Muscle of leg (tissue), 11 donors: ENCODE data around the gene SFN. TPM values are rescaled to one million over a fixed set of nuclear protein-coding genes. Genes with fewer than 3 reads are reported as not detected.

Experiments
- DNase-seq: peaks from one replicate; pipeline ENCODE4 v3.0.0; 2013
- H3K27ac ChIP-seq: one replicate; pipeline ENCODE4 v1.5.1; 2013; ENCODE audit warnings: mild to moderate bottlenecking, low read length, control low read depth
- H3K27me3 ChIP-seq: one replicate; pipeline ENCODE4 v1.6.1; 2013; ENCODE audit warnings: low read length; ENCODE audit not compliant: control insufficient read depth, insufficient read depth
- H3K36me3 ChIP-seq: one replicate; pipeline ENCODE4 v1.6.1; 2013; ENCODE audit warnings: low read length; ENCODE audit not compliant: control insufficient read depth, insufficient read depth
- H3K4me1 ChIP-seq: one replicate; pipeline ENCODE4 v1.6.1; 2013; ENCODE audit warnings: low read length; ENCODE audit not compliant: control insufficient read depth, insufficient read depth
- H3K4me3 ChIP-seq: one replicate; pipeline ENCODE4 v1.5.1; 2013; ENCODE audit warnings: low read length, control low read depth
- H3K9me3 ChIP-seq: replicated peaks from 2 replicates; pipeline ENCODE4 v1.6.1; 2013; ENCODE audit warnings: low read depth, low read length; ENCODE audit not compliant: control insufficient read depth
- WGBS: methylation state at CpG from one replicate; pipeline ENCODE4 v1.1.5; 2013; ENCODE audit warnings: missing lambda C conversion rate; ENCODE audit not compliant: insufficient coverage; 5-methylcytosine and 5-hydroxymethylcytosine counted together
- polyA plus RNA-seq, 8 donors: library from polyadenylated mRNA; unstranded; fragments of 120-200 nt; gene quantifications; one replicate each; pipeline versions ENCODE4 v1.2.1 to v1.2.3, GENCODE V29; 2013; ENCODE audit warnings: inconsistent platforms in 1 of 8, low replicate concordance in 1 of 8; ENCODE audit not compliant: insufficient read length in 8 of 8, insufficient read depth in 1 of 8
- total RNA-seq: library from RNA; stranded (reverse); fragments of 120-200 nt; gene quantifications from one replicate; pipeline ENCODE4 v1.2.4, GENCODE V29; 2013

SFN gene
- total and polyA plus RNA-seq, 9 donors = 0.18 to 23.9 (median 0.31) TPM

DNA sequence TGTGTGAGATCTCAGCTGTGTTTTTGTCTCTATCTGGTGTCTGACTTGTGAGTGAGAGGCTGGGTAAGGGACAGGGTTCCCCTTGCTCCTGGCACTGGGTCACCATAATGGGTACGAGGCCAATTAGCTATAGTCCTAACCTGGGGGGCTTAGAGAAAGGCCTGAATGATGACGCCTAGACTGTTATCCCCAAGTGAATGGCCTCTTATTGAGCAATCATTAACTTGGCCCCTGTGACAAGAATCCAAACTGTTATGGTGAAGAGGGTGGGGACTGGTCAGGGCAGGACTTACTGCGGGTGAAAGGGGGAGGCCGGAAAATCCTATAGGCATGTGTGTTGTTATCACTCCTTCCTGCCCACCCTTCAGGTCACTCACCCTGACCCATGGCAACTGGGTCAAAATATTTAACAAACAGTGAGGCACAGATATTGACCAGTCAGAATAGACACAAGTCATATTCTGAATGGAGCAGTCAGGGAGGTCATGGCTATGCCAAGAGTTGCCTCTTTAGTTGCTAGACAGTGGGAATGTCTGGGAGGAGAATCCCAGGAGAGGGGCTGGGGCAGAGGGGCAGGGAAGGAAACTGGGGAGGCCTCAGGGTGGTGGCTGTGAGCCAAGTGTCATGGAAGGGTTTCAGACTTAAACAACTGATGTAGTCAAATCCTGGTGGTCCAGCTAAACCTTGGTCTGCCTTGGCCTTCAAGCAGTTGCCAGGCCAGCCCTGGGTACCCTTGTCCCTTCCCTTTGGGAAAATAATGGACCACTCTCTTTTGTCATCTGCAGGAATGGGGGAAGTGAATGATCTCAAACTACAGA is 47.6 kb downstream of the SFN start:
- no peak overlapping the region for H3K4me3 ChIP-seq
- no peaks in the 10 kb centered on the region for H3K4me1 ChIP-seq
- WGBS = no CpG with 5 or more reads among the region's 4 CpGs
- no peaks in the 10 kb centered on the region for H3K9me3 ChIP-seq
- H3K36me3 ChIP-seq = no peaks in the 10 kb centered on the region
- peaks cover 8% of the 10 kb centered on the region for H3K27me3 ChIP-seq
- no peak for DNase-seq
- no peak overlapping the region for H3K27ac ChIP-seq

- Histone ChIP-seq H3K9me3 (no peaks in the 10 kb centered on the region), H3K27me3 (peaks cover 6% of the 10 kb centered on the region), H3K36me3 (no peaks in the 10 kb centered on the region), H3K27ac (no peak overlapping the region), H3K4me1 (no peaks in the 10 kb centered on the region), H3K4me3 (no peak overlapping the region)
- no peak for DNase-seq
- 87% methylated on average over 6 of the region's 8 CpGs for WGBS
Measured at GRCh38 chr1:26911399-26912146, 48.6 kb downstream of the SFN start.

DNA sequence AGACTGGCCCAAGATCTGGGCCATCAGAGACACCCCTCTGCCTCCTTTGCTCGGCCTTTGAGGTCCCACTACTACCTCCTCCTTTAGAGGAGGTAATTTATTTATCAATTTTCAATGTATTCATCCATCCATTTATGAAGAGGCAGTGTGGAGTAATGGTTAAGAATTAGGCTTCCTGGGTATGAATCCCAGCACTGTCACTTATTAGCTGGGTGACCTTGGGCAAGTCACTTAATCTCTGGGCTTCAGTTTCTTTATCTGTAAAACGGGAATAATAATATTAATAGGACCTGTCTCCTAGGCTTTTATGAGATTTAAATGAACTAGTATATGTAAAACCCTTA is 49.2 kb downstream of the SFN start:
- WGBS = no CpG with 5 or more reads among the region's 2 CpGs

DNA sequence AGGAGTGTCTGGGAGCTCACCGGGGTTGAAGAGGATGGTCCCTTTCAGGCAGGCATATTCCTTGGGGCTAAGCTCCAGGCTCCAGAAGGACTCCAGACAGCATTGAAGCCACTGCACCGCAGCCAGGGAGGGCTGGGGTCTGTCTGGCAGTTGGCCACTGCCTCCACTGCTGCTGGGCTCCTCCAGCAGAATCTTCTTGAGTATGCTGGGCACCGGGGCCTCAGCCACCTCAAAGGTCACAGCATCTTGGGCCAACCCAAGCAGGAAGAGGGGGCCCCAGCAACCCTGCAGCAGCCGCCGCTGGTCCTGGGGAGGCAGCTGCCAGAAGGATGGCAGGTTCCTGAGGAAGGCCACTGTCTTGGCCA is 50.4 kb downstream of the SFN start:
- Histone ChIP-seq H3K9me3 (no peaks in the 10 kb centered on the region), H3K27ac (no peak overlapping the region), H3K36me3 (no peaks in the 10 kb centered on the region), H3K4me1 (no peaks in the 10 kb centered on the region), H3K27me3 (peaks cover 6% of the 10 kb centered on the region), H3K4me3 (no peak overlapping the region)
- WGBS = 88% methylated on average over 5 of the region's 5 CpGs
- no peak for DNase-seq

More for the DNA sequence above, 49.2 kb downstream of the SFN start:
- Histone ChIP-seq H3K36me3 (no peaks in the 10 kb centered on the region), H3K9me3 (no peaks in the 10 kb centered on the region), H3K27ac (no peak overlapping the region), H3K4me1 (no peaks in the 10 kb centered on the region), H3K4me3 (no peak overlapping the region), H3K27me3 (peaks cover 6% of the 10 kb centered on the region)
- DNase-seq = no peak

Other genes starting within 250 kb of the SFN start
- 22.1 TPM for gene ARID1A, start 167.1 kb upstream of the SFN start, total RNA-seq
- gene ARID1A, start 167.1 kb upstream of the SFN start, polyA plus RNA-seq = 10 to 100 TPM; 33.2 to 63.5 (median 47.3) TPM
- gene PIGV, start 75.2 kb upstream of the SFN start, total RNA-seq = 6.8 TPM
- gene PIGV, start 75.2 kb upstream of the SFN start, polyA plus RNA-seq = 1 to 10 TPM; 6.1 to 9.9 (median 6.7) TPM
- gene ZDHHC18, start 36.5 kb upstream of the SFN start, total RNA-seq = 8.4 TPM
- 10 to 100 TPM; 12.5 to 20.2 (median 16.5) TPM for gene ZDHHC18, start 36.5 kb upstream of the SFN start, polyA plus RNA-seq
- gene GPN2, start 27.1 kb downstream of the SFN start, total RNA-seq = 10.8 TPM
- 10 to 100 TPM; 16.7 to 21.5 (median 19.7) TPM for gene GPN2, start 27.1 kb downstream of the SFN start, polyA plus RNA-seq
- 7.9 TPM for gene GPATCH3, start 37.3 kb downstream of the SFN start, total RNA-seq
- gene GPATCH3, start 37.3 kb downstream of the SFN start, polyA plus RNA-seq = 10 to 100 TPM; 10.1 to 12.7 (median 11.9) TPM
- not detected for gene NR0B2, start 50.8 kb downstream of the SFN start, total RNA-seq
- 1 to 10 TPM in 1 of 8 donors, under 1 TPM in 3, not detected in 4; 0.11 to 4.5 (median 0.38) TPM for gene NR0B2, start 50.8 kb downstream of the SFN start, polyA plus RNA-seq
- gene NUDC, start 58.6 kb downstream of the SFN start, total RNA-seq = 25.8 TPM
- gene NUDC, start 58.6 kb downstream of the SFN start, polyA plus RNA-seq = 10 to 100 TPM; 57.7 to 65.5 (median 60.9) TPM
- not detected for gene KDF1, start 97.3 kb downstream of the SFN start, total RNA-seq
- gene KDF1, start 97.3 kb downstream of the SFN start, polyA plus RNA-seq = 1 to 10 TPM in 1 of 8 donors, under 1 TPM in 2, not detected in 5; 0.23 to 1.2 (median 0.87) TPM
- 1.3 TPM for gene TRNP1, start 130.5 kb downstream of the SFN start, total RNA-seq
- 1 to 10 TPM; 1.4 to 3.2 (median 2.1) TPM for gene TRNP1, start 130.5 kb downstream of the SFN start, polyA plus RNA-seq
- 0.35 TPM for gene TENT5B, start 149.7 kb downstream of the SFN start, total RNA-seq
- 1 to 10 TPM in 1 of 8 donors, under 1 TPM in 7; 0.23 to 1.1 (median 0.40) TPM for gene TENT5B, start 149.7 kb downstream of the SFN start, polyA plus RNA-seq